Measurements from ENCODE around the gene PACRG.

The PACRG gene

DNA sequence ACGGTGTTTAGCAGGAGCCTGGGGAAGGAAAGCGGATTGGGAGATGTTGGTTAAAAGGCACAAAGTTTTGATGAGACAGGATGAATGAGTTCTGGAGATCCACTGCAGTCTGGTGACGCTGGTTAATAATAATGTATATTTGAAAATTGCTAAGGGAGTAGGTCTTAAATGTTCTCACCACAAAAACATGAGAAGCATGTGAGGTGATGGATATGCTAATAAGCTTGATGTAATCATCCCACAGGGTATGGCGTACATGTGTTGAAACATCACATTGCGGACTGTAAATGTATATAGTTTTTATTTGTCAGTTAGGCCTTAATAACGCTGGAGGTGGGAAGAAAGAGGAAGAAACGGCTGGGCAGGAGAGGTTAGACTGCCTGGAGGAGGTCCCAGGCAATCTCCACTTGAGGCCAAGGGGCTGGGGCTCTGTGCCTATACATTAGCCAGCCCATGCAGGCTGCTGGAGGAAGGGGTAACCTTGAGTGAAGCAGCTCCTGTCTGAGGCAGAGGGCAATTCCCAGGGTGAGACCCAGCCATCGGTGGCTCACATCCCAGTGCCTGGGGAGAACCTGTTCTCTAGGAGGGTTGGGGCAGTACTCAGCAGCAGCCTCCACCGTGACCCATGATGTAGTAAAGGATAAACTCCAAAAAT is 498.5 kb downstream of the PACRG start:
- Histone ChIP-seq H3K4me1 (ENCODE audit: low read depth, poor library complexity, severe bottlenecking) (no peaks in the 10 kb centered on the region), H3K27ac (no peak overlapping the region), H2AFZ (ENCODE audit: low read depth) (no peak overlapping the region), H3K4me2 (no peak overlapping the region), H3K4me3 (IDR thresholded peaks at IDR 0.05; ENCODE audit: insufficient read depth, low read depth, low read length) (no peak overlapping the region), H3K36me3 (ENCODE audit: insufficient read depth) (no peaks in the 10 kb centered on the region), H3K27me3 (ENCODE audit: insufficient read depth, low read depth) (no peaks in the 10 kb centered on the region), H4K20me1 (ENCODE audit: insufficient read depth) (no peaks in the 10 kb centered on the region), H3K9ac (no peak overlapping the region), H3K79me2 (ENCODE audit: insufficient read depth, low read depth) (no peaks in the 10 kb centered on the region)
- TF ChIP-seq CTCF (conservative IDR thresholded peaks at IDR 0.05; ENCODE audit: low read depth, low read length), result no peak

GRCh38 chr6:163226836-163227485 is 499.2 kb downstream of the PACRG start:
- H3K4me3 ChIP-seq (IDR thresholded peaks at IDR 0.05; ENCODE audit: insufficient read depth, low read depth, low read length), result no peak overlapping the region
- H3K27ac ChIP-seq, result no peak overlapping the region
- no peak overlapping the region for H3K9ac ChIP-seq
- no peak for TF ChIP-seq CTCF (conservative IDR thresholded peaks at IDR 0.05; ENCODE audit: low read depth, low read length)
- no peaks in the 10 kb centered on the region for H3K4me1 ChIP-seq (ENCODE audit: low read depth, poor library complexity, severe bottlenecking)
- H3K36me3 ChIP-seq (ENCODE audit: insufficient read depth), result no peaks in the 10 kb centered on the region
- no peak overlapping the region for H3K4me2 ChIP-seq
- H4K20me1 ChIP-seq (ENCODE audit: insufficient read depth), result no peaks in the 10 kb centered on the region
- no peaks in the 10 kb centered on the region for H3K79me2 ChIP-seq (ENCODE audit: insufficient read depth, low read depth)
- H2AFZ ChIP-seq (ENCODE audit: low read depth), result no peak overlapping the region
- H3K27me3 ChIP-seq (ENCODE audit: insufficient read depth, low read depth), result no peaks in the 10 kb centered on the region

- no peaks in the 10 kb centered on the region for H3K79me2 ChIP-seq (ENCODE audit: insufficient read depth, low read depth)
- H3K9ac ChIP-seq, result no peak overlapping the region
- no peak overlapping the region for H3K27ac ChIP-seq
- no peaks in the 10 kb centered on the region for H4K20me1 ChIP-seq (ENCODE audit: insufficient read depth)
- no peaks in the 10 kb centered on the region for H3K4me1 ChIP-seq (ENCODE audit: low read depth, poor library complexity, severe bottlenecking)
- no peaks in the 10 kb centered on the region for H3K27me3 ChIP-seq (ENCODE audit: insufficient read depth, low read depth)
- H3K4me2 ChIP-seq, result no peak overlapping the region
- no peak overlapping the region for H2AFZ ChIP-seq (ENCODE audit: low read depth)
- no peak for TF ChIP-seq CTCF (conservative IDR thresholded peaks at IDR 0.05; ENCODE audit: low read depth, low read length)
- no peaks in the 10 kb centered on the region for H3K36me3 ChIP-seq (ENCODE audit: insufficient read depth)
- H3K4me3 ChIP-seq (IDR thresholded peaks at IDR 0.05; ENCODE audit: insufficient read depth, low read depth, low read length), result no peak overlapping the region
Observed at GRCh38 chr6:163228041-163228440, 500.3 kb downstream of the PACRG start.

DNA sequence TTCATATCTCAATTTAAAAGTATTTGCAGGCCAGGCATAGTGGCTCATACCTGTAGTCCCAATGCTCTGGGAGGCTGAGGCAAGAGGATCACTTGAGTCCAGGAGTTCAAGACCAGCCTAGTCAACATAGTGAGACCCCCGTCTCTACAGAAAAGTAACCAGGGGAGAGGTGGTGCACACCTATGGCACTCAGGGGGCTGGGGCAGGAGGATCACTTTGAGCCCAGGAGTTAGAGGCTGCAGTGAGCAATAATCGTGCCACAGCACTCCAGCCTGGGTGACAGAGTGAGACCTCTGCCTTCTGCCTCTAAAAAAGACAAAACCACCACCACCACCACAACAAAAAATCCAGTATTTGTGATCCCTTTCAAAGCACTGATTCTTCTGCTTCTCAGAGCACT is 501.3 kb downstream of the PACRG start:
- H3K4me3 ChIP-seq (IDR thresholded peaks at IDR 0.05; ENCODE audit: insufficient read depth, low read depth, low read length), result no peak overlapping the region
- TF ChIP-seq CTCF (conservative IDR thresholded peaks at IDR 0.05; ENCODE audit: low read depth, low read length), result no peak

More for the DNA sequence above, 501.3 kb downstream of the PACRG start:
- no peaks in the 10 kb centered on the region for H3K36me3 ChIP-seq (ENCODE audit: insufficient read depth)
- H4K20me1 ChIP-seq (ENCODE audit: insufficient read depth), result no peaks in the 10 kb centered on the region
- no peaks in the 10 kb centered on the region for H3K4me1 ChIP-seq (ENCODE audit: low read depth, poor library complexity, severe bottlenecking)
- no peaks in the 10 kb centered on the region for H3K27me3 ChIP-seq (ENCODE audit: insufficient read depth, low read depth)
- H3K9ac ChIP-seq, result no peak overlapping the region
- no peak overlapping the region for H3K4me2 ChIP-seq
- no peak overlapping the region for H2AFZ ChIP-seq (ENCODE audit: low read depth)
- no peaks in the 10 kb centered on the region for H3K79me2 ChIP-seq (ENCODE audit: insufficient read depth, low read depth)
- H3K27ac ChIP-seq, result no peak overlapping the region
